K562 (cell line): ENCODE results near the gene SNPH. TPM values are rescaled to one million over a fixed set of nuclear protein-coding genes. Genes with fewer than 3 reads are reported as not detected.
A peak's percentile ranks its signal among the peaks of the same experiment; 100 is the strongest.

Experiments used
- ATF2 ChIP-seq: sonication (generic); formaldehyde crosslinking; IDR thresholded peaks from 2 replicates; pipeline ENCODE4 v1.8.1; 2022; ENCODE audit warnings: missing genetic modification reagents
- CBX5 ChIP-seq: IDR thresholded peaks from 2 replicates; pipeline ENCODE4 v1.6.1; 2014; ENCODE audit warnings: low read depth, borderline replicate concordance
- CREM ChIP-seq: IDR thresholded peaks from 2 replicates; pipeline ENCODE4 v1.6.1; 2014; ENCODE audit warnings: antibody characterized with exemption, low read depth
- FOXP1 ChIP-seq: sonication (generic); formaldehyde crosslinking; IDR thresholded peaks from 2 replicates; pipeline ENCODE4 v1.8.0; 2022; ENCODE audit warnings: mild to moderate bottlenecking, missing genetic modification reagents
- FUS ChIP-seq: fragments of 200-400 bp; formaldehyde crosslinking; optimal IDR thresholded peaks from 2 replicates; pipeline ENCODE3; 2017; ENCODE audit warnings: low read depth, low read length
- KDM1A ChIP-seq, 2 experiments: fragments of 450-650 bp; IDR thresholded peaks; 2 replicates each; pipeline ENCODE4 v1.6.1; 2016; ENCODE audit warnings: mild to moderate bottlenecking in 2 of 2
- MTA1 ChIP-seq: fragments of 450-650 bp; IDR thresholded peaks from 2 replicates; pipeline ENCODE4 v1.6.1; 2017; ENCODE audit warnings: borderline replicate concordance
- MTF1 ChIP-seq: fragments of 250-450 bp; sonication (Bioruptor Pico); IDR thresholded peaks from 2 replicates; pipeline ENCODE4 v1.9.0; 2021; ENCODE audit warnings: moderate library complexity, mild to moderate bottlenecking, inconsistent platforms, borderline replicate concordance
- NFE2 ChIP-seq: IDR thresholded peaks from 2 replicates; pipeline ENCODE4 v1.6.1; 2014; ENCODE audit warnings: antibody characterized with exemption, low read depth
- PHB ChIP-seq: fragments of 250-450 bp; sonication (Bioruptor Pico); IDR thresholded peaks from 2 replicates; pipeline ENCODE4 v1.5.0; 2021
- RFX7 ChIP-seq: fragments of 250-450 bp; sonication (Bioruptor Pico); IDR thresholded peaks from 2 replicates; pipeline ENCODE4 v1.5.1; 2021; ENCODE audit warnings: mild to moderate bottlenecking
- SAFB ChIP-seq: fragments of 200-400 bp; formaldehyde crosslinking; IDR thresholded peaks from 2 replicates; pipeline ENCODE4 v1.6.1; 2017; ENCODE audit warnings: low read depth, low read length, borderline replicate concordance
- TCFL5 ChIP-seq: fragments of 250-450 bp; sonication (Bioruptor Pico); conservative IDR thresholded peaks from 2 replicates; pipeline ENCODE4 v1.6.1; 2021; ENCODE audit warnings: mild to moderate bottlenecking, moderate library complexity, matching md5 sums
- TRIM25 ChIP-seq: fragments of 450-650 bp; IDR thresholded peaks from 2 replicates; pipeline ENCODE4 v1.7.0; 2016; ENCODE audit warnings: borderline replicate concordance
- UBTF ChIP-seq, 2 experiments: IDR thresholded peaks; 2 replicates each; pipeline ENCODE4 v1.6.1; 2012; ENCODE audit warnings: improper control_type of control experiment in 2 of 2, low read depth in 2 of 2, low read length in 2 of 2, borderline replicate concordance in 1 of 2
- ZEB2 ChIP-seq: fragments of 450-650 bp; IDR thresholded peaks from 2 replicates; pipeline ENCODE4 v1.6.1; 2016
- ZNF212 ChIP-seq: fragments of 450-650 bp; formaldehyde crosslinking; IDR thresholded peaks from 2 replicates; pipeline ENCODE4 v1.4.0; 2020; ENCODE audit warnings: mild to moderate bottlenecking
- ZNF431 ChIP-seq: sonication (generic); formaldehyde crosslinking; IDR thresholded peaks from 2 replicates; pipeline ENCODE4 v1.8.0; 2022; ENCODE audit warnings: mild to moderate bottlenecking, missing genetic modification reagents
- ZNF696 ChIP-seq: fragments of 250-450 bp; sonication (Bioruptor Pico); conservative IDR thresholded peaks from 2 replicates; pipeline ENCODE4 v1.4.0; 2020; ENCODE audit warnings: mild to moderate bottlenecking, moderate library complexity
- ZSCAN32 ChIP-seq: fragments of 450-650 bp; formaldehyde crosslinking; IDR thresholded peaks from 2 replicates; pipeline ENCODE4 v1.4.0; 2020; ENCODE audit warnings: mild to moderate bottlenecking, moderate library complexity
- polyA plus RNA-seq, 8 experiments: library from polyadenylated mRNA; depleted of rRNA in 4 of 8; stranded (reverse) in 5 of 8; unstranded in 3 of 8; fragments of >200 nt; fragmentation: Nextera tagmentation in 2 of 8; fragmentation: Illumina TruSeq in 1 of 8; extraction: Ambion mirVana in 2 of 8; extraction: Trizol in 1 of 8; gene quantifications; 2 replicates each; pipeline versions ENCODE4 v1.2.1 to v1.2.3, GENCODE V29; 2011 to 2014; ENCODE audit warnings: inconsistent platforms in 1 of 8, missing spikeins in 1 of 8
- total RNA-seq, 7 experiments: library from RNA; depleted of rRNA in 6 of 7; stranded (reverse); fragments of >200 nt in 6 of 7; fragmentation: Illumina TruSeq in 2 of 7; extraction: Trizol in 2 of 7; gene quantifications; 2 replicates each; pipeline versions ENCODE4 v1.2.1 to v1.2.3, GENCODE V29; 2011 to 2021; ENCODE audit warnings: low replicate concordance in 1 of 7
- TF ChIP-seq, protein P1 (sequence below), 2 experiments: fragments of 450-650 bp in 1 of 2; sonication (generic) in 1 of 2; formaldehyde crosslinking in 1 of 2; IDR thresholded peaks in 1 of 2; conservative IDR thresholded peaks in 1 of 2; 2 replicates each; pipeline versions ENCODE4 v1.6.1 to v1.8.1; 2016 to 2023; ENCODE audit warnings: mild to moderate bottlenecking in 2 of 2, moderate library complexity in 2 of 2, inconsistent platforms in 1 of 2, missing genetic modification reagents in 1 of 2
- TF ChIP-seq, protein P2 (sequence below): sonication (generic); formaldehyde crosslinking; IDR thresholded peaks from 2 replicates; pipeline ENCODE4 v1.8.0; 2022; ENCODE audit warnings: mild to moderate bottlenecking, missing genetic modification reagents

SNPH gene
- total and polyA plus RNA-seq, 9 of the 15 experiments (the other 6 are each of a cell fraction or from before 2014, with no cell fraction given): 0.03 to 4.2 (median 1.4) TPM

DNA sequence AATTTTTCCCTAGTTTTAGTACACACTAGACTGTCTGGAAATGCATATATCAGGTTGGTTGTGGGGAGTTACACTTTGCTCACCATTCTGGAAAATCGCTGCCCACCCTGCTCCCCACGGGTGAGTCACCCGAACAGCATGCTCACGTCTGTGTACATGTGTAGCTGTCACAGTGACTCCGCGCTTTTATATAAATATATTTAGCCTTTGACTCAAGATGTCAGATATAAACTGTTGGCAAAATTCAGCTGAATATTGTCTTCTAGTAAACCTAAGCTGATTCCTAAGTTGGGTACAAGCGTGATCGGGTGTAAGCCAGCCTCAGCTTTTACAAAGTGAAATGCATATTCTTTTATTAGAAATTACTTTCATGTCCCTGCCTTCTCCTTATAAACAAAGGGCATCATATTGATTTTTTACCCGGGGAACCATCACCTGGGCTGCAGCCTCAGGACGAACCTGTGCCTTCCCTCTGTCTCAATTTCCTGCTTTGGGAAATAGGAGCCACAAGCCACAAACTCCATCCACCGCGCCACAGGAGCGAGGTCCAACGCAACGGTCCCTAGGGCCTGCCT is 58.6 kb downstream of the SNPH start (continued):
- TF ChIP-seq TRIM25 (no peak), MTF1 (CRISPR knock-in tag) (no peak), CREM (no peak), ZSCAN32 (CRISPR knock-in tag) (no peak), KDM1A (IDR thresholded peaks at IDR 0.05) (peak; percentile 18 to 55; a peak in 2 of 4 replicates), ZNF212 (CRISPR knock-in tag) (no peak), RFX7 (CRISPR knock-in tag) (no peak), CBX5 (no peak), FUS (no peak), FOXP1 (CRISPR knock-in tag) (0 out of 2 replicates have a peak, but pooled peaks have one; percentile 8), TCFL5 (CRISPR knock-in tag) (no peak), ZEB2 (no peak), ZNF431 (no peak), ATF2 (CRISPR knock-in tag) (no peak), SAFB (no peak), MTA1 (no peak), PHB (CRISPR knock-in tag) (no peak), ZNF696 (CRISPR knock-in tag) (no peak), UBTF (IDR thresholded peaks at IDR 0.05; ENCODE audit: borderline replicate concordance in 1 of 2, low read depth in 2 of 2, low read length in 2 of 2) (no peak), NFE2 (peak; percentile 63; the same call in 1 of the 2 replicates)
- TF ChIP-seq, protein P1, sequence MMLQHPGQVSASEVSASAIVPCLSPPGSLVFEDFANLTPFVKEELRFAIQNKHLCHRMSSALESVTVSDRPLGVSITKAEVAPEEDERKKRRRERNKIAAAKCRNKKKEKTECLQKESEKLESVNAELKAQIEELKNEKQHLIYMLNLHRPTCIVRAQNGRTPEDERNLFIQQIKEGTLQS (IDR thresholded peaks at IDR 0.05): peak; percentile 71; the same call in 1 of the 2 replicates
- TF ChIP-seq, protein P1 (CRISPR knock-in tag; conservative IDR thresholded peaks at IDR 0.05): no peak
- TF ChIP-seq, protein P2, sequence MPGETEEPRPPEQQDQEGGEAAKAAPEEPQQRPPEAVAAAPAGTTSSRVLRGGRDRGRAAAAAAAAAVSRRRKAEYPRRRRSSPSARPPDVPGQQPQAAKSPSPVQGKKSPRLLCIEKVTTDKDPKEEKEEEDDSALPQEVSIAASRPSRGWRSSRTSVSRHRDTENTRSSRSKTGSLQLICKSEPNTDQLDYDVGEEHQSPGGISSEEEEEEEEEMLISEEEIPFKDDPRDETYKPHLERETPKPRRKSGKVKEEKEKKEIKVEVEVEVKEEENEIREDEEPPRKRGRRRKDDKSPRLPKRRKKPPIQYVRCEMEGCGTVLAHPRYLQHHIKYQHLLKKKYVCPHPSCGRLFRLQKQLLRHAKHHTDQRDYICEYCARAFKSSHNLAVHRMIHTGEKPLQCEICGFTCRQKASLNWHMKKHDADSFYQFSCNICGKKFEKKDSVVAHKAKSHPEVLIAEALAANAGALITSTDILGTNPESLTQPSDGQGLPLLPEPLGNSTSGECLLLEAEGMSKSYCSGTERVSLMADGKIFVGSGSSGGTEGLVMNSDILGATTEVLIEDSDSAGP: no peak
